ENCODE data around the gene ING3. TPM values are rescaled to one million over a fixed set of nuclear protein-coding genes. Genes with fewer than 3 reads are reported as not detected.

ING3 gene
- total and polyA plus RNA-seq, 9 of the 15 experiments (the other 6 are each of a cell fraction or from before 2014, with no cell fraction given): 22.8 to 233 (median 50.4) TPM

- TF ChIP-seq BACH1 (tag; IDR thresholded peaks at IDR 0.05) (no peak), HINFP (tag; conservative IDR thresholded peaks at IDR 0.05; ENCODE audit: low read depth) (no peak), PPARD (CRISPR knock-in tag; IDR thresholded peaks at IDR 0.05) (no peak), NR4A1 (CRISPR knock-in tag; IDR thresholded peaks at IDR 0.05) (no peak), NR4A1 (tag; IDR thresholded peaks at IDR 0.05) (no peak), STAT5A (IDR thresholded peaks at IDR 0.05; ENCODE audit: borderline replicate concordance, low read length) (0 out of 2 replicates have a peak, but pooled peaks have one; percentile 19), RBM17 (IDR thresholded peaks at IDR 0.05; ENCODE audit: borderline replicate concordance, low read depth, low read length) (no peak), PTBP1 (IDR thresholded peaks at IDR 0.05; ENCODE audit: low read depth, low read length) (no peak), RAD21 (CRISPR knock-in tag; conservative IDR thresholded peaks at IDR 0.05 in 1 of 2, IDR thresholded peaks at IDR 0.05 in 1 of 2) (peak in 1 of 2 experiments; percentile 26), ESRRA (IDR thresholded peaks at IDR 0.05; ENCODE audit: borderline replicate concordance, low read depth) (no peak), FOXM1 (IDR thresholded peaks at IDR 0.05; ENCODE audit: low read depth) (0 out of 2 replicates have a peak, but pooled peaks have one; percentile 30), FOXM1 (CRISPR knock-in tag; IDR thresholded peaks at IDR 0.05; ENCODE audit: low read depth) (no peak), HMG20B (CRISPR knock-in tag; IDR thresholded peaks at IDR 0.05) (no peak), NFRKB (IDR thresholded peaks at IDR 0.05; ENCODE audit: low read depth) (no peak; the same call in 1 of the 2 replicates), ARID2 (IDR thresholded peaks at IDR 0.05) (no peak), SETDB1 (IDR thresholded peaks at IDR 0.05; ENCODE audit: low read length) (no peak)
- TF ChIP-seq, protein P1, sequence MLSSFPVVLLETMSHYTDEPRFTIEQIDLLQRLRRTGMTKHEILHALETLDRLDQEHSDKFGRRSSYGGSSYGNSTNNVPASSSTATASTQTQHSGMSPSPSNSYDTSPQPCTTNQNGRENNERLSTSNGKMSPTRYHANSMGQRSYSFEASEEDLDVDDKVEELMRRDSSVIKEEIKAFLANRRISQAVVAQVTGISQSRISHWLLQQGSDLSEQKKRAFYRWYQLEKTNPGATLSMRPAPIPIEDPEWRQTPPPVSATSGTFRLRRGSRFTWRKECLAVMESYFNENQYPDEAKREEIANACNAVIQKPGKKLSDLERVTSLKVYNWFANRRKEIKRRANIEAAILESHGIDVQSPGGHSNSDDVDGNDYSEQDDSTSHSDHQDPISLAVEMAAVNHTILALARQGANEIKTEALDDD (IDR thresholded peaks at IDR 0.05): no peak
- TF ChIP-seq, protein P2, sequence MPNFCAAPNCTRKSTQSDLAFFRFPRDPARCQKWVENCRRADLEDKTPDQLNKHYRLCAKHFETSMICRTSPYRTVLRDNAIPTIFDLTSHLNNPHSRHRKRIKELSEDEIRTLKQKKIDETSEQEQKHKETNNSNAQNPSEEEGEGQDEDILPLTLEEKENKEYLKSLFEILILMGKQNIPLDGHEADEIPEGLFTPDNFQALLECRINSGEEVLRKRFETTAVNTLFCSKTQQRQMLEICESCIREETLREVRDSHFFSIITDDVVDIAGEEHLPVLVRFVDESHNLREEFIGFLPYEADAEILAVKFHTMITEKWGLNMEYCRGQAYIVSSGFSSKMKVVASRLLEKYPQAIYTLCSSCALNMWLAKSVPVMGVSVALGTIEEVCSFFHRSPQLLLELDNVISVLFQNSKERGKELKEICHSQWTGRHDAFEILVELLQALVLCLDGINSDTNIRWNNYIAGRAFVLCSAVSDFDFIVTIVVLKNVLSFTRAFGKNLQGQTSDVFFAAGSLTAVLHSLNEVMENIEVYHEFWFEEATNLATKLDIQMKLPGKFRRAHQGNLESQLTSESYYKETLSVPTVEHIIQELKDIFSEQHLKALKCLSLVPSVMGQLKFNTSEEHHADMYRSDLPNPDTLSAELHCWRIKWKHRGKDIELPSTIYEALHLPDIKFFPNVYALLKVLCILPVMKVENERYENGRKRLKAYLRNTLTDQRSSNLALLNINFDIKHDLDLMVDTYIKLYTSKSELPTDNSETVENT (CRISPR knock-in tag; IDR thresholded peaks at IDR 0.05): no peak
- TF ChIP-seq, protein P3, sequence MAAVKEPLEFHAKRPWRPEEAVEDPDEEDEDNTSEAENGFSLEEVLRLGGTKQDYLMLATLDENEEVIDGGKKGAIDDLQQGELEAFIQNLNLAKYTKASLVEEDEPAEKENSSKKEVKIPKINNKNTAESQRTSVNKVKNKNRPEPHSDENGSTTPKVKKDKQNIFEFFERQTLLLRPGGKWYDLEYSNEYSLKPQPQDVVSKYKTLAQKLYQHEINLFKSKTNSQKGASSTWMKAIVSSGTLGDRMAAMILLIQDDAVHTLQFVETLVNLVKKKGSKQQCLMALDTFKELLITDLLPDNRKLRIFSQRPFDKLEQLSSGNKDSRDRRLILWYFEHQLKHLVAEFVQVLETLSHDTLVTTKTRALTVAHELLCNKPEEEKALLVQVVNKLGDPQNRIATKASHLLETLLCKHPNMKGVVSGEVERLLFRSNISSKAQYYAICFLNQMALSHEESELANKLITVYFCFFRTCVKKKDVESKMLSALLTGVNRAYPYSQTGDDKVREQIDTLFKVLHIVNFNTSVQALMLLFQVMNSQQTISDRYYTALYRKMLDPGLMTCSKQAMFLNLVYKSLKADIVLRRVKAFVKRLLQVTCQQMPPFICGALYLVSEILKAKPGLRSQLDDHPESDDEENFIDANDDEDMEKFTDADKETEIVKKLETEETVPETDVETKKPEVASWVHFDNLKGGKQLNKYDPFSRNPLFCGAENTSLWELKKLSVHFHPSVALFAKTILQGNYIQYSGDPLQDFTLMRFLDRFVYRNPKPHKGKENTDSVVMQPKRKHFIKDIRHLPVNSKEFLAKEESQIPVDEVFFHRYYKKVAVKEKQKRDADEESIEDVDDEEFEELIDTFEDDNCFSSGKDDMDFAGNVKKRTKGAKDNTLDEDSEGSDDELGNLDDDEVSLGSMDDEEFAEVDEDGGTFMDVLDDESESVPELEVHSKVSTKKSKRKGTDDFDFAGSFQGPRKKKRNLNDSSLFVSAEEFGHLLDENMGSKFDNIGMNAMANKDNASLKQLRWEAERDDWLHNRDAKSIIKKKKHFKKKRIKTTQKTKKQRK (IDR thresholded peaks at IDR 0.05; ENCODE audit: borderline replicate concordance, low read depth, low read length): no peak
Observed at GRCh38 chr7:120988591-120989256, 38.1 kb downstream of the ING3 start, which contains the start of gene CPED1 (continued).
